Heart right ventricle (tissue), 16 donors: ENCODE data around the gene TIMP2. TPM values are rescaled to one million over a fixed set of nuclear protein-coding genes. Genes with fewer than 3 reads are reported as not detected.

Source experiments
- ATAC-seq, 8 donors: fragments of 200-7000 bp; cut with Tn5 transposase; one replicate each; pipeline ENCODE4 v1.9.1; 2020; ENCODE audit warnings: mild to moderate bottlenecking in 8 of 8, moderate library complexity in 8 of 8, moderate number of reproducible peaks in 1 of 8
- DNase-seq, 2 donors: peaks; one replicate each; pipeline ENCODE4 v3.0.0-alpha.2; 2020
- H3K27ac ChIP-seq, 10 donors: fragments of 200-600 bp; sonication (generic) in 2 of 10; one replicate each; pipeline versions ENCODE4 v1.5.0 to v1.8.0; 2020 to 2022; ENCODE audit warnings: mild to moderate bottlenecking in 3 of 10
- H3K27me3 ChIP-seq, 7 donors: fragments of 200-600 bp; one replicate each; pipeline ENCODE4 v1.8.0; 2021 to 2022; ENCODE audit warnings: mild to moderate bottlenecking in 2 of 7
- H3K36me3 ChIP-seq, 9 donors: fragments of 200-600 bp; sonication (generic) in 1 of 9; one replicate each; pipeline versions ENCODE4 v1.5.0 to v1.8.0; 2020 to 2022; ENCODE audit warnings: mild to moderate bottlenecking in 2 of 9
- H3K4me1 ChIP-seq, 9 donors: fragments of 200-600 bp; sonication (generic) in 1 of 9; one replicate each; pipeline versions ENCODE4 v1.5.0 to v1.8.0; 2020 to 2022; ENCODE audit warnings: mild to moderate bottlenecking in 4 of 9
- H3K4me3 ChIP-seq, 10 donors: fragments of 200-600 bp; sonication (generic) in 2 of 10; one replicate each; pipeline versions ENCODE4 v1.5.0 to v1.8.0; 2020 to 2022; ENCODE audit warnings: mild to moderate bottlenecking in 7 of 10, moderate library complexity in 2 of 10
- H3K9me3 ChIP-seq, 11 donors: fragments of 200-600 bp in 10 of 11; sonication (generic) in 2 of 11; one replicate each; pipeline versions ENCODE4 v1.5.0 to v1.8.0; 2013 to 2022; ENCODE audit warnings: mild to moderate bottlenecking in 2 of 11, control low read depth in 1 of 11, moderate library complexity in 1 of 11
- WGBS, 2 donors: extraction: QIAGEN DNeasy Blood & Tissue Kit; methylation state at CpG; one replicate each; pipeline ENCODE4 v1.1.7; 2013; ENCODE audit warnings: inconsistent platforms in 1 of 2; 5-methylcytosine and 5-hydroxymethylcytosine counted together
- intact Hi-C, 10 donors: fragments of 100-400 bp; cut with DNase I; formaldehyde crosslinking; loops; one replicate each; pipeline versions ENCODE4 v1.11.1 to v1.14.2; 2022
- polyA plus RNA-seq, 2 donors: library from polyadenylated mRNA; stranded (reverse); fragments of 200-250 nt; gene quantifications; one replicate each; pipeline ENCODE4 v1.2.3, GENCODE V29; 2013
- total RNA-seq, 10 donors: library from RNA; stranded (reverse); fragmentation: NEBNext Ultra II Directional in 3 of 10; extraction: Animal tissue kit (Norgen Biotek cat#: 25700) in 3 of 10; gene quantifications; one replicate each; pipeline versions ENCODE4 v1.2.1 to v1.2.4, GENCODE V29; 2021 to 2023
- TF ChIP-seq, protein P1 (sequence below), 9 donors: fragments of 200-600 bp; sonication (generic) in 2 of 9; IDR thresholded peaks; one replicate each; pipeline versions ENCODE4 v1.5.0 to v1.8.0; 2021 to 2022; ENCODE audit warnings: antibody characterized with exemption in 9 of 9, mild to moderate bottlenecking in 5 of 9, moderate library complexity in 1 of 9
- donor health status: Arrhythmogenic right ventricular cardiomyopathy.
- donor health status: ischemic (EF 13 %, LVEDD 7.1; RV severe dilation, severe dysfunction).
- donor health status: healthy with polysubstance abuse.
- donor health status: DM: no; HTN: yes; CAD: no.
- donor health status: DM: no; HTN: no; CAD: no.
- donor health status: ischemic (EF 25% LVEDD 6.9; RV normal size, moderate dysfunction).
- donor health status: ischemic (EF 25% LVEDD 5.7; RV mildly dilated, moderate dysfunction).
- donor health status: healthy.
- donor health status: DM: yes; HTN: yes; CAD: no.
- donor health status: Ischemic cardiomyopathy.
- donor health status: ischemic (EF 35%, LVEDD 5.7; RV mildly dilated, moderate dysfunction).
- donor health status: nonischemic (EF 11% LVEDD 7.7; RV severe dilation, severe dysfunction).
- donor health status: DM: yes; HTN: yes; CAD: no.
- donor health status: PGD.
- donor health status: ischemic (EF 29% LVEDD 5.4; RV normal size, mild dysfunction).
- donor health status: nonischemic (EF 23%, LVEDD 6.1; RV moderate dilation, normal function).

Gene TIMP2
- total and polyA plus RNA-seq, 12 donors, result 32.4 to 118 (median 96.7) TPM

DNA sequence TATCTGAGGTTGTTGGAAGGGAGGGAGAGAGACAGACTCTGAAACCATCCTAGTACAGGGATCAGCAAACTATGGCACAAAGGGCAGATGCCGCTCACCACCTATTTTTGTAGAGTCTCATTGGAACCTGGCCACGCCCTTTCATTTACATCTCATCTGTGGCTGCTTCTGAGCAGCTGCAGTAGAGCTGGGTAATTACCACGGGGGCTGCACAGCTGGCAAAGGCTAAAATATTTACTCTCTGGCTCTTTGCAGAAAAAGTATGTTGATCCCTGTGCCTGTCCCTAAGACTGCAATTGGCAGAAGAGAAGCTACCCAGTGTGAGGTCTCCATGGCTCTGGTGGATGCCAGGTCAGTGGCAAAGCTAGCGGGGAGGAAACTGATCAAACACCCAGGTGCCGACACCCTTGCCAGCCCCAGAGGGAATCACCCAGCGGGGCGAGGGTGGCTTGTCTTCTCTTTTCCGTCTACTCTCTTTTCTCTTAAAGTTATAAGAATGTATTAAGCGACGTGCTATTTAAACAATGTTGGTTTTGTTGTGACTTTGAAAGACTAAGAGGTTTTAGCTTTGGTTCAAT, 36.2 kb downstream of the TIMP2 start:
- no peak overlapping the region for H3K4me3 ChIP-seq
- DNase-seq, result no peak
- peaks cover 0 to 17% (median 0%) of the 10 kb centered on the region in 9 donors for H3K36me3 ChIP-seq
- H3K27me3 ChIP-seq, result no peaks in the 10 kb centered on the region
- no peak for ATAC-seq
- peak overlapping the region in 4 of 10 donors; percentile 12 to 81 (median 36) for H3K27ac ChIP-seq
- H3K4me1 ChIP-seq, result peaks cover 24 to 80% (median 69%) of the 10 kb centered on the region in 9 donors
- TF ChIP-seq, protein P1, sequence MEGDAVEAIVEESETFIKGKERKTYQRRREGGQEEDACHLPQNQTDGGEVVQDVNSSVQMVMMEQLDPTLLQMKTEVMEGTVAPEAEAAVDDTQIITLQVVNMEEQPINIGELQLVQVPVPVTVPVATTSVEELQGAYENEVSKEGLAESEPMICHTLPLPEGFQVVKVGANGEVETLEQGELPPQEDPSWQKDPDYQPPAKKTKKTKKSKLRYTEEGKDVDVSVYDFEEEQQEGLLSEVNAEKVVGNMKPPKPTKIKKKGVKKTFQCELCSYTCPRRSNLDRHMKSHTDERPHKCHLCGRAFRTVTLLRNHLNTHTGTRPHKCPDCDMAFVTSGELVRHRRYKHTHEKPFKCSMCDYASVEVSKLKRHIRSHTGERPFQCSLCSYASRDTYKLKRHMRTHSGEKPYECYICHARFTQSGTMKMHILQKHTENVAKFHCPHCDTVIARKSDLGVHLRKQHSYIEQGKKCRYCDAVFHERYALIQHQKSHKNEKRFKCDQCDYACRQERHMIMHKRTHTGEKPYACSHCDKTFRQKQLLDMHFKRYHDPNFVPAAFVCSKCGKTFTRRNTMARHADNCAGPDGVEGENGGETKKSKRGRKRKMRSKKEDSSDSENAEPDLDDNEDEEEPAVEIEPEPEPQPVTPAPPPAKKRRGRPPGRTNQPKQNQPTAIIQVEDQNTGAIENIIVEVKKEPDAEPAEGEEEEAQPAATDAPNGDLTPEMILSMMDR (IDR thresholded peaks at IDR 0.05), result no peak
- H3K9me3 ChIP-seq, result no peaks in the 10 kb centered on the region
- 79 to 89% methylated on average over 10 of the region's 10 CpGs for WGBS, 2 donors
- intact Hi-C loops, result loop anchor here in 3 of 10 donors (2.0 to 5.0 kb wide), 2 partner anchors 32 to 33 kb away; no protein-coding TSS in a partner anchor

DNA sequence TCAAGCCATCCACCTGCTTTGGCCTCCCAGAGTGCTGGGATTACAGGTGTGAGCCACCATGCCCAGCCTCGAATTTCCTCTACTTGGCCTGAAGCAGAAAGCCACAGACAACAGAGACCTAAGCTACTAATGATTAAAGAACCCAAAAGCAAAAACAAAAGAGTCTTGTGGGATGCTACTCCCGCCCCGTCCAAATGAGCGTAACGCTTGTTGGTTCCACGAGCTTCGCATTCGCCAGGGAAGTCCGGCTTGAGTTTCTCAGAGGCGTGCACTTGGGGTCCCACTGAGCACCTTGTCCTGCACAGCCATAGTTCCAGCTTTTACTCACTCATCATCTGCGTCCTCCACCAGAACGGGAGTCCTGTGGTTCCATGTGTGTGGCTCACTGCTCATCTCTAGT, 38.2 kb downstream of the TIMP2 start:
- H3K36me3 ChIP-seq, result peaks cover 0 to 17% (median 0%) of the 10 kb centered on the region in 9 donors
- H3K27ac ChIP-seq, result peak overlapping the region in 1 of 10 donors; percentile 3
- TF ChIP-seq, protein P1 (IDR thresholded peaks at IDR 0.05), result no peak
- intact Hi-C loops, result loop anchor here in 2 of 10 donors (5.0 kb wide), 1 partner anchor 35 kb away; no protein-coding TSS in a partner anchor
- no peak for ATAC-seq
- no peak overlapping the region for H3K4me3 ChIP-seq
- no peak for DNase-seq
- no peaks in the 10 kb centered on the region for H3K27me3 ChIP-seq
- H3K4me1 ChIP-seq, result peaks cover 21 to 83% (median 71%) of the 10 kb centered on the region in 9 donors
- WGBS, 2 donors, result 95 to 97% methylated on average over 12 of the region's 12 CpGs
- no peaks in the 10 kb centered on the region for H3K9me3 ChIP-seq

DNA sequence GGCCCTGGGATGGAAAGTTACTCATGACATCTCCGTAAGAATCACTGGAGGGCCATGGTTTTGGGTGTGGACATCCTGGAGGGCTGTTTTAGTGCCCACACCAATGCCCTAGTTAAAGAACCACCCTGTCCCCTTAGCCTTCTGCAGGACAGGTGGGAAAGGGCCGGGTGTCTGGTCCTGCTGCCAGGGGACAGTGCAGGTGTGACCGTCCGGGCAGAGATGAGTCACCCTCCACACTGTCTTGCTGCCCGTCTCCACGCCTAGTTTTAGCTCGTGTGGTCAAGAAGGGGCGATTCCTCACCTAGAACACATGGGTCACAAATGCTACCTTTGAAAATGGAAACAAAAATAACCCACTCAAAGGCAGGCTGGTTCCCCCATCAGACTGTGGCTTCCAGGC, 39.2 kb downstream of the TIMP2 start:
- H3K36me3 ChIP-seq, result peaks cover 0 to 13% (median 0%) of the 10 kb centered on the region in 9 donors
- peaks cover 20 to 82% (median 68%) of the 10 kb centered on the region in 9 donors for H3K4me1 ChIP-seq
- DNase-seq (no peak), ATAC-seq (no peak)
- no peaks in the 10 kb centered on the region for H3K27me3 ChIP-seq
- intact Hi-C loops, result loop anchor here in 2 of 10 donors (5.0 kb wide), 1 partner anchor 36 kb away; no protein-coding TSS in a partner anchor
- TF ChIP-seq, protein P1 (IDR thresholded peaks at IDR 0.05), result no peak
- H3K9me3 ChIP-seq, result no peaks in the 10 kb centered on the region
- 88 to 89% methylated on average over 8 of the region's 8 CpGs for WGBS, 2 donors
- H3K27ac ChIP-seq, result peak overlapping the region in 6 of 10 donors; percentile 6 to 98 (median 96)
- H3K4me3 ChIP-seq, result no peak overlapping the region

DNA sequence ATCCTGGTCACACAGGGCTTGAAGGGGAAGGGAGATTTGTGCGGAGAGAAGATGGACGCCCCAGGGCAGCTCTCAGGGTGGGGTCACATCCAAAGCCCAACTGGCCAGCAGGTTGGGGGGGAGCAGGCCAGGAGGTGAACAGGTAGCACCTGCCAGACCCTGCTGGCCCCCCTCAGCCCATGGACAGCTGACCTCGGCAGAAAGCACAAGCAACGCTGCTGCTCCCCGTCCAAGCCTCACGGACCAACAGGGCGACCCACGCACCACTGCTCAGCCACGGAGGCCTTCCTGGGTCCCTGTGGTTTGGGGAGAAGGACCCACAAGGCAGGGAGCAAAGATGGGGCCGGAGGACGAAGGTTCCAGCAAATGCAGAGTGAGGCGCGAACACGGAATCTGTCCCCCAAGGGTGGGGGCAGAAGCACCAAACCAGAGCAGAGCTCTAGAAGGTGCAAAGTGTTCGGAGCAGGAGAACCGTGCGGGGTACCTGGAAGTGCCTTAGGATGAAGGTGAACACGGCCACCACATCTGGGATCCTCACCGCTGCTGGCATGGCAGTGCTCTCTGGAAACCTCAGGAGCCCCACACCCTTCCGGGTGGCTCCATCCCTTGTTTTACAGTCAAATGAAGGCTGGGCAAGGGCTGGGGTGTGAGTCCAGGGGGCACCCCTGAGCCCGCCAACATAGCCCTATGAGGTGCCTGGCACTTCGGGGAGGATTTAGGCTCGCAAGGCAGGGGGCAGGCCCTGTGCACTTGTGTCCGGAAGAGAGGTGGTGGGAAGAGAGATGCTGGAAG, 40.1 kb downstream of the TIMP2 start:
- no peak for DNase-seq
- 91 to 92% methylated on average over 24 of the region's 24 CpGs for WGBS, 2 donors

More for the DNA sequence above, 40.1 kb downstream of the TIMP2 start:
- peaks cover 27 to 85% (median 71%) of the 10 kb centered on the region in 9 donors for H3K4me1 ChIP-seq
- H3K36me3 ChIP-seq, result peaks cover 0 to 5% (median 0%) of the 10 kb centered on the region in 9 donors
- ATAC-seq, result no peak
- H3K27ac ChIP-seq, result peak overlapping the region in 9 of 10 donors; percentile 91 to 98 (median 96)
- TF ChIP-seq, protein P1 (IDR thresholded peaks at IDR 0.05), result no peak
- H3K27me3 ChIP-seq, result no peaks in the 10 kb centered on the region
- H3K9me3 ChIP-seq, result no peaks in the 10 kb centered on the region
- H3K4me3 ChIP-seq, result peak overlapping the region in 2 of 10 donors; percentile 31 to 44
- intact Hi-C loops, result loop anchor here in 7 of 10 donors (5.0 kb wide), 3 partner anchors 37 to 47 kb away; partner anchors contain the start of gene TIMP2 (in 1 of the 7)
